Caco-2 (cell line): ENCODE data around the gene ZBTB32. TPM values are rescaled to one million over a fixed set of nuclear protein-coding genes. Genes with fewer than 3 reads are reported as not detected.

Source experiments
- BruUV-seq: library from RNA; stranded (reverse); fragments of 400-500 nt; replicated peaks from 2 replicates; lab custom pipeline; 2021; lab: Mats Ljungman, UMichigan
- CTCF ChIA-PET: fragments of 300-600 bp; sonication (Branson Sonifier 250); formaldehyde crosslinking; loops from one replicate; lab custom pipeline; 2022; ENCODE audit warnings: antibody characterized with exemption; lab: Charles Lee
- POLR2A ChIA-PET: fragments of 300-600 bp; sonication (Branson Sonifier 250); formaldehyde crosslinking; loops from one replicate; lab custom pipeline; 2022; ENCODE audit warnings: antibody characterized with exemption; lab: Charles Lee
- DNase-seq, 2 experiments: peaks; one replicate each; pipeline versions ENCODE4 v3.0.0 to v3.0.0-alpha.2; 2020 to 2022
- H3K27me3 ChIP-seq: replicated peaks from 2 replicates; pipeline ENCODE4 v1.6.0; 2011; ENCODE audit warnings: low read length; ENCODE audit not compliant: control insufficient read depth, insufficient read depth
- H3K36me3 ChIP-seq: 2 replicates; pipeline ENCODE4 v1.5.1; 2011; ENCODE audit warnings: low read length; ENCODE audit not compliant: control insufficient read depth, insufficient read depth
- H3K4me1 ChIP-seq: fragments of 250-450 bp; sonication (Bioruptor Pico); 2 replicates; pipeline ENCODE4 v1.5.1; 2020; ENCODE audit warnings: mild to moderate bottlenecking
- H3K4me3 ChIP-seq: 2 replicates; pipeline ENCODE4 v1.5.1; 2011; ENCODE audit warnings: low read depth, mild to moderate bottlenecking, control low read depth, low read length
- H3K9me3 ChIP-seq: fragments of 250-450 bp; sonication (Bioruptor Pico); 2 replicates; pipeline ENCODE4 v1.5.1; 2020; ENCODE audit warnings: mild to moderate bottlenecking, moderate library complexity
- H3K27ac Mint-ChIP-seq: one replicate; pipeline ENCODE4 v1.8.0; 2022; ENCODE audit warnings: mixed read lengths; ENCODE audit not compliant: unreplicated experiment
- H3K27me3 Mint-ChIP-seq: one replicate; pipeline ENCODE4 v1.8.0; 2022; ENCODE audit warnings: mixed read lengths; ENCODE audit not compliant: insufficient read depth, unreplicated experiment
- H3K36me3 Mint-ChIP-seq: one replicate; pipeline ENCODE4 v1.8.0; 2022; ENCODE audit warnings: mild to moderate bottlenecking, mixed read lengths; ENCODE audit not compliant: insufficient read depth, unreplicated experiment
- H3K4me1 Mint-ChIP-seq: one replicate; pipeline ENCODE4 v1.8.0; 2022; ENCODE audit warnings: low read depth, mixed read lengths; ENCODE audit not compliant: unreplicated experiment
- H3K4me3 Mint-ChIP-seq: one replicate; pipeline ENCODE4 v1.8.0; 2022; ENCODE audit warnings: mild to moderate bottlenecking, moderate library complexity, mixed read lengths; ENCODE audit not compliant: unreplicated experiment
- H3K9me3 Mint-ChIP-seq: one replicate; pipeline ENCODE4 v1.8.0; 2022; ENCODE audit warnings: mixed read lengths; ENCODE audit not compliant: unreplicated experiment
- CTCF ChIP-seq, 2 experiments: fragments of 200-600 bp in 1 of 2; IDR thresholded peaks; 1 replicate in 1 of 2; 2 replicates in 1 of 2; pipeline versions ENCODE4 v1.5.1 to v1.8.0; 2011 to 2022; ENCODE audit warnings: antibody characterized with exemption in 1 of 2, control low read depth in 1 of 2, inconsistent platforms in 1 of 2, low read depth in 1 of 2, low read length in 1 of 2, mild to moderate bottlenecking in 1 of 2, moderate library complexity in 1 of 2; ENCODE audit not compliant: insufficient read depth in 1 of 2, severe bottlenecking in 1 of 2, unreplicated experiment in 1 of 2
- intact Hi-C: fragments of 100-400 bp; cut with micrococcal nuclease; formaldehyde crosslinking; loops from one replicate; pipeline ENCODE4 v1.10.0; 2022; ENCODE audit not compliant: unreplicated experiment
- total RNA-seq: library from RNA; stranded (reverse); gene quantifications from 2 replicates; pipeline ENCODE4 v1.2.3, GENCODE V29; 2022

ZBTB32 gene
- total RNA-seq, 1 experiment from 2014 or later, result not detected

GRCh38 chr19:35736913-35737886, 32.8 kb downstream of the ZBTB32 start:
- H3K36me3 Mint-ChIP-seq, result peaks cover 76% of the 10 kb centered on the region
- POLR2A ChIA-PET, result no interaction called here
- Histone ChIP-seq H3K4me3 (no peak overlapping the region), H3K27me3 (no peaks in the 10 kb centered on the region), H3K4me1 (peaks cover 4% of the 10 kb centered on the region; the same call in 1 of the 2 replicates), H3K9me3 (no peaks in the 10 kb centered on the region), H3K36me3 (peaks cover 12% of the 10 kb centered on the region)
- peak in 1 of 2 experiments; percentile 42 for TF ChIP-seq CTCF (IDR thresholded peaks at IDR 0.05; ENCODE audit: insufficient read depth in 1 of 2, low read depth in 1 of 2, low read length in 1 of 2, severe bottlenecking in 1 of 2, unreplicated experiment in 1 of 2)
- peaks cover 7% of the 10 kb centered on the region for H3K4me1 Mint-ChIP-seq
- no TSS peak for BruUV-seq
- H3K27me3 Mint-ChIP-seq, result no peaks in the 10 kb centered on the region
- CTCF ChIA-PET, result interaction anchor here (0.9 to 1.6 kb wide), 4 partner anchors 9 to 194 kb away, joined by 3 to 7 read pairs (median 5); partner anchors contain the start of genes PSENEN and U2AF1L4
- intact Hi-C loops, result no loop called here
- H3K4me3 Mint-ChIP-seq, result no peak overlapping the region
- no peaks in the 10 kb centered on the region for H3K9me3 Mint-ChIP-seq
- no peak for DNase-seq
- H3K27ac Mint-ChIP-seq, result no peak overlapping the region

- peaks cover 12% of the 10 kb centered on the region for H3K36me3 ChIP-seq
- peaks cover 11% of the 10 kb centered on the region for H3K4me1 Mint-ChIP-seq
- POLR2A ChIA-PET, result no interaction called here
Measured at GRCh38 chr19:35738021-35738886, 33.9 kb downstream of the ZBTB32 start.

More at GRCh38 chr19:35738021-35738886, 33.9 kb downstream of the ZBTB32 start:
- Mint-ChIP-seq H3K27me3 (no peaks in the 10 kb centered on the region), H3K36me3 (peaks cover 86% of the 10 kb centered on the region), H3K9me3 (no peaks in the 10 kb centered on the region), H3K4me3 (no peak overlapping the region), H3K27ac (no peak overlapping the region)
- Histone ChIP-seq H3K4me1 (peaks cover 4% of the 10 kb centered on the region; the same call in 1 of the 2 replicates), H3K9me3 (no peaks in the 10 kb centered on the region), H3K4me3 (no peak overlapping the region), H3K27me3 (no peaks in the 10 kb centered on the region)
- no peak for DNase-seq
- intact Hi-C loops, result no loop called here
- TF ChIP-seq CTCF (IDR thresholded peaks at IDR 0.05; ENCODE audit: insufficient read depth in 1 of 2, low read depth in 1 of 2, low read length in 1 of 2, severe bottlenecking in 1 of 2, unreplicated experiment in 1 of 2), result no peak
- BruUV-seq, result TSS peak; percentile 67
- CTCF ChIA-PET, result interaction anchor here (0.9 to 1.0 kb wide), 2 partner anchors 43 to 193 kb away, joined by 3 to 4 read pairs; no protein-coding TSS in a partner anchor
